ENCODE data around the gene ZNF497. TPM values are rescaled to one million over a fixed set of nuclear protein-coding genes. Genes with fewer than 3 reads are reported as not detected.

Gene ZNF497
- total and polyA plus RNA-seq, 4 experiments from 2014 or later, result 0.46 to 2.0 (median 1.5) TPM

DNA sequence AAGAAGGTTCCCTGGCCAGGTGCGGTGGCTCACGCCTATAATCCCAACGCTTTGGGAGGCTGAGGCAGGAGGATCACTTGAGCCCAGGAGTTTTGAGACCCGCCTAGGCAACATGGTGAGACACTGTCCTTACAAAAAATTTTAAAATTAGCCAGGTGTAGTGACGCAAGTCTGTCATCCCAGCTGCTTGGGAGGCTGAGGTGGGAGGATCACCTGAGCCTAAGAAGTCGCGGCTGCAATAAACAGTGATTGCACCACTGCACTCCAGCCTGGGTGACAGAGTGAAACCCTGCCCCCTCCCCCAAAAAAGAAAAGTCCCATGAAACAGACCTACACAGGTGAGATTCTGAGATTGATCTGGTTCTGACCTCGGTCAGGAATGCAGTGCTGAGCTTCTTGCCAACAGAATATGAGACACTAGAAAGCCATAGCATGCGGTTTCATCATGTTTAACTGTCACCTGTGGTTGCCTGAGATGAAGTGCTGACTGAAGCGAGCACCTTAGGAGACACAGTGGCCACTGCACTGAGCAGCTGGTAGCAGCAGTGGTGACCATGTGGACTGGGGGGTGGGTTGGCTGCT lies 7.2 kb downstream of the ZNF497 start:
- Mint-ChIP-seq H3K36me3 (peaks cover 0 to 2% of the 10 kb centered on the region in 2 donors), H3K4me1 (peaks cover 0 to 25% (median 7%) of the 10 kb centered on the region in 4 donors), H3K9me3 (no peaks in the 10 kb centered on the region), H3K27ac (peak overlapping the region in 1 of 7 donors; percentile 68), H3K4me3 (peak overlapping the region in 5 of 8 donors; percentile 13 to 72 (median 61)), H3K27me3 (no peaks in the 10 kb centered on the region)
- Histone ChIP-seq H3K4me1 (ENCODE audit: insufficient read depth, low read length) (peaks cover 18% of the 10 kb centered on the region), H3K36me3 (ENCODE audit: insufficient read depth, low read length) (no peaks in the 10 kb centered on the region), H3K27ac (ENCODE audit: low read depth, low read length) (no peak overlapping the region), H3K27me3 (ENCODE audit: insufficient read depth, low read length) (no peaks in the 10 kb centered on the region), H3K9me3 (ENCODE audit: control insufficient read depth in 1 of 2, low read length in 2 of 2) (no peaks in the 10 kb centered on the region), H3K4me3 (ENCODE audit: low read length in 2 of 2) (no peak overlapping the region)
- intact Hi-C loops (cut with micrococcal nuclease), result no loop called here
- DNase-seq, result no peak
- CTCF ChIA-PET (ENCODE audit: partially characterized antibody), result no interaction called here
- POLR2A ChIA-PET (ENCODE audit: partially characterized antibody), result interaction anchor here (1.1 to 2.2 kb wide), 3 partner anchors 8 to 49 kb away, joined by 3 to 22 read pairs (median 3); no protein-coding TSS in a partner anchor

GRCh38 chr19:58354478-58355030 lies 8.0 kb downstream of the ZNF497 start:
- H3K27ac ChIP-seq (ENCODE audit: low read depth, low read length), result no peak overlapping the region
- no peaks in the 10 kb centered on the region for H3K27me3 ChIP-seq (ENCODE audit: insufficient read depth, low read length)
- ChIA-PET POLR2A (ENCODE audit: partially characterized antibody) (interaction anchor here (0.9 kb wide), 1 partner anchor 8 kb away, joined by 3 read pairs; no protein-coding TSS in a partner anchor), CTCF (ENCODE audit: partially characterized antibody) (no interaction called here)
- peaks cover 18% of the 10 kb centered on the region for H3K4me1 ChIP-seq (ENCODE audit: insufficient read depth, low read length)
- H3K9me3 Mint-ChIP-seq, result no peaks in the 10 kb centered on the region
- intact Hi-C loops (cut with micrococcal nuclease), result no loop called here
- H3K4me1 Mint-ChIP-seq, result peaks cover 2 to 25% (median 9%) of the 10 kb centered on the region in 4 donors
- no peak overlapping the region for H3K4me3 Mint-ChIP-seq
- H3K36me3 Mint-ChIP-seq, result peaks cover 0 to 4% of the 10 kb centered on the region in 2 donors
- H3K27me3 Mint-ChIP-seq, result peaks cover 0 to 2% of the 10 kb centered on the region in 2 donors
- no peak overlapping the region for H3K4me3 ChIP-seq (ENCODE audit: low read length in 2 of 2)
- no peak for DNase-seq
- H3K36me3 ChIP-seq (ENCODE audit: insufficient read depth, low read length), result no peaks in the 10 kb centered on the region
- no peak overlapping the region for H3K27ac Mint-ChIP-seq
- no peaks in the 10 kb centered on the region for H3K9me3 ChIP-seq (ENCODE audit: control insufficient read depth in 1 of 2, low read length in 2 of 2)

- POLR2A ChIA-PET (ENCODE audit: partially characterized antibody), result interaction anchor here (0.9 kb wide), 1 partner anchor 9 kb away, joined by 3 read pairs; no protein-coding TSS in a partner anchor
- no peak overlapping the region for H3K27ac ChIP-seq (ENCODE audit: low read depth, low read length)
- peaks cover 2 to 25% (median 11%) of the 10 kb centered on the region in 4 donors for H3K4me1 Mint-ChIP-seq
- H3K27me3 ChIP-seq (ENCODE audit: insufficient read depth, low read length), result no peaks in the 10 kb centered on the region
- no peaks in the 10 kb centered on the region for H3K9me3 Mint-ChIP-seq
- H3K4me1 ChIP-seq (ENCODE audit: insufficient read depth, low read length), result peaks cover 18% of the 10 kb centered on the region
- intact Hi-C loops (cut with micrococcal nuclease), result no loop called here
- no peak for DNase-seq
- peak overlapping the region in 1 of 7 donors; percentile 12 for H3K27ac Mint-ChIP-seq
- H3K36me3 ChIP-seq (ENCODE audit: insufficient read depth, low read length), result no peaks in the 10 kb centered on the region
- peaks cover 0 to 7% of the 10 kb centered on the region in 2 donors for H3K36me3 Mint-ChIP-seq
- no peak overlapping the region for H3K4me3 Mint-ChIP-seq
- CTCF ChIA-PET (ENCODE audit: partially characterized antibody), result no interaction called here
- H3K27me3 Mint-ChIP-seq, result peaks cover 0 to 2% of the 10 kb centered on the region in 2 donors
- H3K4me3 ChIP-seq (ENCODE audit: low read length in 2 of 2), result no peak overlapping the region
- H3K9me3 ChIP-seq (ENCODE audit: control insufficient read depth in 1 of 2, low read length in 2 of 2), result no peaks in the 10 kb centered on the region
Measured at GRCh38 chr19:58353717-58354477, 8.7 kb downstream of the ZNF497 start.

DNA sequence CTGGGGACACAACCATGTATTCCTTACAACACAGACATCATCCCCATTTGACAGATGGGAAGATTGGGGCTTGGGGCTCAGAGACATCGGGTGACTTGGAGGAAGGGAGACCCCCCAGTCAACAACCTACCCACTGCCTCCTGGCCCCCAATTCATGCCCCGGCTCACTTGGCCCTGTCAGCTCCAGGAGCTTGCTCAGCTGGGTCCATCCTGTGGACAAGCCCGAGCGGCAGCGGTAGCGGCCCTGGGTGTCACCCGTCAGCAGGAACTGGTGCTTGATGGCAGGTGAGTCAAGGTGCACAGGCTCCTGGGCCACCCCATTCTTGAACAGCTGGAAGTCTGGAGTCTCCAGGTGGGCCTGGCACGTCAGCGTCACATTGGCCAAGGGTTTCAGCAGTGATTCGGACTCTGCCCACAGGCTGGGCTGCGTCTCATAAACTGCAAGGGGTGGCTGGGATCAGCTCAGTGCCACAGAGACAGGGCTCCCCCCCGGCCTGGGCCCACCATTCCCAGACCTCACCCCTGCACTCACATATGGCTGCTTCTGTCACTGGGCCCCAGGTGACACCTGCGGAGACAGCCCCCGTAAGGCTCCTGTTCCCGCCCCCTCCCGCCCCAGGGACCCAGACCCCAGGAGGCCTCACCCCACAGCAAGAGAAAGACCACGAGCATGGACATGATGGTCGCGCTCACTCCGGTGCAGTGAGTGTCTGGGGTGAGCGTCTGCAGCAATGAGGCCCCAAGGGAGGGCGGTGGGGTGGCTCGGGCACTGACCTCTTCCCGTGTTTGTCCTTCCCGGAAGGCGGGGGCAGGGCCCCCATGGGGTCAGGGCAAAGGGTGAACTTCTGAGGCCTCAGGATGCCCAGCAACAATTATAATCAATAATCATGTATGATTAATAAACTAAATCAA lies 9.5 kb downstream of the ZNF497 start, which contains the start of gene A1BG:
A1BG (minus strand) TSS at position 733 of the 912 bp plus-strand sequence; CDS start at position 678, 55 bp downstream.
- peaks cover 4 to 33% (median 18%) of the 10 kb centered on the region in 4 donors for H3K4me1 Mint-ChIP-seq
- CTCF ChIA-PET (ENCODE audit: partially characterized antibody), result no interaction called here
- intact Hi-C loops (cut with micrococcal nuclease), result no loop called here

GRCh38 chr19:58351990-58352755 lies 10.4 kb downstream of the ZNF497 start:
- H3K27me3 ChIP-seq (ENCODE audit: insufficient read depth, low read length), result no peaks in the 10 kb centered on the region
- peak overlapping the region in 1 of 7 donors; percentile 38 for H3K27ac Mint-ChIP-seq
- H3K27me3 Mint-ChIP-seq, result peaks cover 0 to 2% of the 10 kb centered on the region in 2 donors
- no peaks in the 10 kb centered on the region for H3K36me3 ChIP-seq (ENCODE audit: insufficient read depth, low read length)
- ChIA-PET POLR2A (ENCODE audit: partially characterized antibody) (interaction anchor here (1.2 to 6.8 kb wide), 2 partner anchors 11 to 30 kb away, joined by 3 to 77 read pairs; partner anchors contain the start of gene ZNF497), CTCF (ENCODE audit: partially characterized antibody) (no interaction called here)
- H3K9me3 Mint-ChIP-seq, result no peaks in the 10 kb centered on the region
- peaks cover 0 to 7% of the 10 kb centered on the region in 2 donors for H3K36me3 Mint-ChIP-seq
- H3K4me3 ChIP-seq (ENCODE audit: low read length in 2 of 2), result no peak overlapping the region
- no peak for DNase-seq
- H3K9me3 ChIP-seq (ENCODE audit: control insufficient read depth in 1 of 2, low read length in 2 of 2), result no peaks in the 10 kb centered on the region
- no peak overlapping the region for H3K4me3 Mint-ChIP-seq
- H3K4me1 ChIP-seq (ENCODE audit: insufficient read depth, low read length), result peaks cover 26% of the 10 kb centered on the region
- H3K4me1 Mint-ChIP-seq, result peaks cover 8 to 38% (median 21%) of the 10 kb centered on the region in 4 donors
- H3K27ac ChIP-seq (ENCODE audit: low read depth, low read length), result no peak overlapping the region
- intact Hi-C loops (cut with micrococcal nuclease), result no loop called here

More for the DNA sequence above, 9.5 kb downstream of the ZNF497 start, which contains the start of gene A1BG:
- Mint-ChIP-seq H3K9me3 (no peaks in the 10 kb centered on the region), H3K27me3 (peaks cover 0 to 2% of the 10 kb centered on the region in 2 donors), H3K27ac (peak within 1 kb of the TSS in 2 of 7 donors; percentile 12 to 38), H3K36me3 (peaks cover 0 to 7% of the 10 kb centered on the region in 2 donors), H3K4me3 (no peak within 1 kb of the TSS)
- no peak for DNase-seq
- H3K27me3 ChIP-seq (ENCODE audit: insufficient read depth, low read length), result no peaks in the 10 kb centered on the region
- H3K9me3 ChIP-seq (ENCODE audit: control insufficient read depth in 1 of 2, low read length in 2 of 2), result no peaks in the 10 kb centered on the region
- POLR2A ChIA-PET (ENCODE audit: partially characterized antibody), result interaction anchor here (1.2 kb wide), 1 partner anchor 29 kb away, joined by 3 read pairs; no protein-coding TSS in a partner anchor
- H3K27ac ChIP-seq (ENCODE audit: low read depth, low read length), result no peak within 1 kb of the TSS
- H3K36me3 ChIP-seq (ENCODE audit: insufficient read depth, low read length), result no peaks in the 10 kb centered on the region
- peaks cover 25% of the 10 kb centered on the region for H3K4me1 ChIP-seq (ENCODE audit: insufficient read depth, low read length)
- H3K4me3 ChIP-seq (ENCODE audit: low read length in 2 of 2), result no peak within 1 kb of the TSS

GRCh38 chr19:58351558-58351878 lies 11.0 kb downstream of the ZNF497 start:
- no peak for DNase-seq
- Mint-ChIP-seq H3K36me3 (peaks cover 0 to 7% of the 10 kb centered on the region in 2 donors), H3K27ac (no peak overlapping the region), H3K4me1 (peaks cover 8 to 38% (median 24%) of the 10 kb centered on the region in 4 donors), H3K4me3 (no peak overlapping the region), H3K27me3 (peaks cover 0 to 2% of the 10 kb centered on the region in 2 donors), H3K9me3 (no peaks in the 10 kb centered on the region)
- ChIA-PET CTCF (ENCODE audit: partially characterized antibody) (no interaction called here), POLR2A (ENCODE audit: partially characterized antibody) (interaction anchor here (1.2 to 6.8 kb wide), 2 partner anchors 12 to 30 kb away, joined by 3 to 77 read pairs; partner anchors contain the start of gene ZNF497)
- no peaks in the 10 kb centered on the region for H3K9me3 ChIP-seq (ENCODE audit: control insufficient read depth in 1 of 2, low read length in 2 of 2)
- H3K36me3 ChIP-seq (ENCODE audit: insufficient read depth, low read length), result no peaks in the 10 kb centered on the region
- H3K4me3 ChIP-seq (ENCODE audit: low read length in 2 of 2), result no peak overlapping the region
- intact Hi-C loops (cut with micrococcal nuclease), result no loop called here
- H3K4me1 ChIP-seq (ENCODE audit: insufficient read depth, low read length), result peaks cover 26% of the 10 kb centered on the region
- H3K27ac ChIP-seq (ENCODE audit: low read depth, low read length), result no peak overlapping the region
- no peaks in the 10 kb centered on the region for H3K27me3 ChIP-seq (ENCODE audit: insufficient read depth, low read length)

Measured in CD4-positive, alpha-beta memory T cell (primary cell).